GM18499 (cell line): ENCODE results near the gene SOS1.
"Not testable (repeated sequence)": the region's sequence is repeated elsewhere in the genome, so short reads cannot be mapped to it uniquely, and the experiment has no call there.

Experiments used
- ATAC-seq: cut with Tn5 transposase; IDR thresholded peaks from one replicate; pipeline ENCODE4 v1.9.1; 2021; ENCODE audit warnings: moderate number of reproducible peaks; ENCODE audit not compliant: insufficient read depth, unreplicated experiment

SOS1 gene

GRCh38 chr2:38937548-38937947 is 183.3 kb downstream of the SOS1 start:
- no peak for ATAC-seq

- not testable (repeated sequence) for ATAC-seq
These were observed 184.3 kb downstream of the SOS1 start for GRCh38 chr2:38936516-38936915.

DNA sequence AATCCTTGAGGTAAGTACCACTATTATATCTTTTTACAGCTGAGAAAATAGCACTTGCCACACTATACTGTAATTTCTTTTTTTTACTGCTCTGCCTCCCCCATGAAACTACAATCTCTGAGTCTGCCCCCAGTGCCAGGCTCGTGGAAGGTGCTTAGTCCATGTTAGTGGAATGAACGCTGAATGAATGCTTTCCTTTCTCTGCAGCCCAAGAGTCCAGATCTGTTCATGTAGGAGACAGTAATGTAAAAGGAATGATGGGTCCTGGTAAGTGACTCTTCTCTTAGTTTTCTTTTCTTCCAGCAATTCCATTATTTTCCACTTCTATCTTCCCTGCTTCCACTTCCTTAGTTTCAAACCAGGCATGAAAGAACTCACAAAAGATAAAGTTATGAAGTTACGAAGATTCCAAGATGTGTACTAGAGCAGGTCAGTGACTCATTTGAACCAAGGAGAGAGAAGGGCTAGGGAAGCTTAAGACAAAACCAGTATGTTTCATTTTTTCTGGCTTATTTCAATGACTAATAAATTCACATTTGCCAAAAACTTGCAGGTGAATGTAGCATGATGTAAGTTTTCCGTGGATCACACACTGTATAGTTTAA is 185.2 kb downstream of the SOS1 start:
- ATAC-seq = no peak

DNA sequence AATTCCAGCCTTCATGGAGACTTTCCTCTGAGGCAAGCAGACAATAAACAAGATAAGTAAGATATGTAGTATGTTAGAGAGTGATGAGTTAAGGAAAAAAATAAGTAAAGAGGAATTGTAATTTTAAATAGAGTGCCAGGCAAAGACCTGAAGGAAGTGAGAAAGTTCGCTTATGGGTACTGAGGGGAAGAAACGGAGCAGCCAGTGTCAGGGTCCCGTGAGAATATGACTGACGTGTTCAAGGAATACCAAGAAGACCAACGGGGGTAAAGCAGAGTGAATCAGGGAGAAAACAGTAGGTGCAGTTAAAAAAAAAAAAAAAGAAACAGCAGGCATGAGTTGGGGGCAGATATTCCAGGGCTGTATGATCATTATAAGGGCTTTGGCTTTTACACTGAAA is 186.1 kb downstream of the SOS1 start:
- no peak for ATAC-seq

DNA sequence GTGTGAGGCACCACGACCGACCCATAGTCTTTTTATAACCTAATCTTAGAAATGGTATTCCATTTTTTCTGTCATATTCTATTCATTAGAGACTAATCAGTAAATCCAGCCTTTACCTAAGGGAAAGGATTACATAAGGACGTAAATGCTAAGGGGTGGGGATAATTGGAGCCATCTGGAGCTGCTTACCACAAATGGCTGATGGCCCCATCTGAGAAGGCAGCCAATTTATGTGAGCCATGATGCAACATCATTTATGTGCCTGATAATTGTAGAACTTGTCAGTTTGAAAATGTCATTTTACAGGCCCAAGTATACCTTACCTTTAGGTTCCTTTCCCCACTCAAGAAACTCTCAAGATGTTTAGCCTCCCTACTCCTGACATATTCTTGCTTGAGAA is 187.2 kb downstream of the SOS1 start:
- no peak for ATAC-seq

DNA sequence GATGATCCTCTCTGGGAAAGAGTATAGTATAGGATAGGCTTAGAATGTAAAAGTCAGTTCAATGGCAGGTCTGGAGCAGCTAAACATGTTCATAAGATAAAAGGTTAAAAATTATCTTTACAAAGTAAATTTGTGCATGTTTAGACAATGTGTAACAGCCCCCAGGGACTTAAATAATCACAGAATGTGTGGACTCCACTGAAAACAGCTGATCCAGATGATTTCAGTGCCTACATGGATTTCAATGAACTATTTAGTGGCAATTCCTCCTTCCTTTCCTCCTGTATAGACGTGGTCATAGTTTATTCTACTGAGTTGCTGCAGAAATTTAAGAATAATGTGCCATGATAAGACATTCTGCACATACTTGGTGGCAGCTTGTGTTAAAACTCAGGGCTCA is 188.3 kb downstream of the SOS1 start:
- no peak for ATAC-seq
